ENCODE measurements around the gene SLC38A6. TPM values are rescaled to one million over a fixed set of nuclear protein-coding genes. Genes with fewer than 3 reads are reported as not detected.

SLC38A6 gene
- total and polyA plus RNA-seq, 9 of the 15 experiments (the other 6 are each of a cell fraction or from before 2014, with no cell fraction given), result 9.8 to 40.3 (median 17.6) TPM

GRCh38 chr14:60951776-60952435 lies 29.1 kb upstream of the SLC38A6 start:
- Histone ChIP-seq H3K9me3 (replicated peaks; ENCODE audit: control insufficient read depth, insufficient read depth, low read depth, low read length) (no peaks in the 10 kb centered on the region), H3K27me3 (ENCODE audit: control insufficient read depth in 2 of 2, insufficient read depth in 2 of 2, low read length in 2 of 2) (no peaks in the 10 kb centered on the region), H3K4me2 (ENCODE audit: insufficient read depth, low read length) (no peak overlapping the region), H2AFZ (ENCODE audit: low read depth, low read length) (no peak overlapping the region), H3K36me3 (ENCODE audit: control insufficient read depth, insufficient read depth, low read length) (no peaks in the 10 kb centered on the region), H3K9ac (ENCODE audit: insufficient read depth in 1 of 2, low read depth in 2 of 2, low read length in 2 of 2) (no peak overlapping the region), H3K27ac (ENCODE audit: extremely low read depth, low read depth, low read length) (no peak overlapping the region), H4K20me1 (replicated peaks; ENCODE audit: control insufficient read depth, insufficient read depth, low read length) (no peaks in the 10 kb centered on the region), H3K4me1 (replicated peaks in 1 of 2; ENCODE audit: control insufficient read depth in 2 of 2, insufficient read depth in 2 of 2, low read length in 2 of 2) (no peaks in the 10 kb centered on the region), H3K9me1 (ENCODE audit: control insufficient read depth, insufficient read depth, low read length) (no peaks in the 10 kb centered on the region), H3K4me3 (no peak overlapping the region), H3K79me2 (ENCODE audit: control insufficient read depth, insufficient read depth, low read length) (no peaks in the 10 kb centered on the region)
- BruUV-seq (replicated peaks), result no TSS peak
- in situ Hi-C loops (cut with MboI), result no loop called here
- WGBS (ENCODE audit: insufficient coverage, low coverage, missing lambda C conversion rate), result 85% methylated on average over 2 of the region's 3 CpGs
- POLR2A ChIA-PET, result interaction anchor here (0.6 kb wide), 1 partner anchor 30 kb away, joined by 3 read pairs; no protein-coding TSS in a partner anchor
- DNase-seq (ENCODE audit: extremely low read depth in 1 of 4, low spot score in 3 of 4) (no peak), FAIRE-seq (no peak), ATAC-seq (no peak)
- CTCF ChIA-PET (ENCODE audit: low intra/inter-chr PET ratio), result no interaction called here
- intact Hi-C loops (cut with micrococcal nuclease), result no loop called here
- TF ChIP-seq IRF1 (CRISPR knock-in tag; IDR thresholded peaks at IDR 0.05; ENCODE audit: borderline replicate concordance) (no peak), ZNF217 (CRISPR knock-in tag; IDR thresholded peaks at IDR 0.05) (no peak), ZNF583 (CRISPR knock-in tag; IDR thresholded peaks at IDR 0.05) (no peak), HDAC1 (IDR thresholded peaks at IDR 0.05) (no peak), ZNF644 (tag; IDR thresholded peaks at IDR 0.05; ENCODE audit: low read depth) (no peak), MXD1 (CRISPR knock-in tag; IDR thresholded peaks at IDR 0.05; ENCODE audit: borderline replicate concordance, poor library complexity, severe bottlenecking) (no peak), ZNF609 (CRISPR knock-in tag; IDR thresholded peaks at IDR 0.05; ENCODE audit: borderline replicate concordance) (no peak), ZBTB34 (CRISPR knock-in tag; IDR thresholded peaks at IDR 0.05) (no peak), THAP12 (CRISPR knock-in tag; IDR thresholded peaks at IDR 0.05) (no peak), NFATC3 (IDR thresholded peaks at IDR 0.05) (no peak), HNRNPUL1 (IDR thresholded peaks at IDR 0.05; ENCODE audit: low read length) (no peak), KDM1A (IDR thresholded peaks at IDR 0.05) (no peak)

Data from K562 (cell line).